ENCODE measurements around the gene UTF1. TPM values are rescaled to one million over a fixed set of nuclear protein-coding genes. Genes with fewer than 3 reads are reported as not detected.

UTF1 gene
- total and polyA plus RNA-seq, 2 donors (not counting 1 experiment from before 2014, with no cell fraction given) = 0.10 to 0.25 TPM

DNA sequence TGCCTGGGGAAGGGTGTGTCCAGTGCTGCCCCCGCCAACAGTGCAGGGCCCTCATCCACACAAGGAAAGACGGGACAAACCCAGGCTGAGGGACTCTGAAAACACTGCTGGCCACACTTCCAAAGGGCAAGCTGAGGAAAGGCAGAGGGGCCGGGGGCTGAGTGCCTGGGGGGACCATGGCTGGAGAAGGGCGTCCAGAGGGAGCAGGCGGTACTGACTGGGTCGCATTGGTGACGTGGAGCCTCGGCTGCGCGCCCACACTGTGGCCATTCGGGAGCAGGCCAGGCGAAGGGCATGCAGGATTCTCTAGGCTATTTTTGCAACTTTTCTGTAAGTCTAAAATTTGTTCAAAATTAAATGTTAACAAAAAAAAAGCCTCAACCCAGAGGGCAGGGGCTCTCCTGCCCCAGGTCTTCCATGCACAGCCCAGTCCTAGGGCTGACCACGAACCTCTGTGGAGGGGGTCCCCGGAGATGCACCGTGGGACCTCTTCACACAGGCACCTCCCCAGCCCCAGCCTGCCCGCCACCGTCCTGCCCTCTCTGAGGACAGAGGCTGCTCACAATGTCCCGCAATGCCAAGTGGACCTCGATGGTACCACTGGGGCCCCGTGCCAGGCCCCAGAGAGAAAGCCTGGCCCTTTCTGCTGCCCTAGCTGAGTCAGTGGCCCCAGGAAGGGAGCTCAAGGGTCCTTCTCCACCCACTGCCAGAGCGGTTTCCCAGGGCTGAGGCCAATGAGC lies 36.2 kb downstream of the UTF1 start:
- Histone ChIP-seq H3K4me3 (ENCODE audit: control extremely low read depth in 1 of 5, extremely low read depth in 1 of 5, insufficient read depth in 1 of 5, low read depth in 2 of 5, low read length in 4 of 5) (no peak overlapping the region), H3K4me2 (replicated peaks; ENCODE audit: low read depth, low read length, poor library complexity, severe bottlenecking) (no peak overlapping the region), H3K27ac (ENCODE audit: low read length in 2 of 2) (no peak overlapping the region), H3K79me2 (ENCODE audit: control insufficient read depth, insufficient read depth, low read length) (no peaks in the 10 kb centered on the region), H3K27me3 (replicated peaks in 1 of 4; ENCODE audit: control extremely low read depth in 1 of 4, control insufficient read depth in 3 of 4, insufficient read depth in 4 of 4, low read length in 3 of 4) (no peaks in the 10 kb centered on the region), H4K20me1 (ENCODE audit: control insufficient read depth, insufficient read depth, low read length, poor library complexity, severe bottlenecking) (peaks cover 22% of the 10 kb centered on the region), H3K9ac (ENCODE audit: low read length) (no peak overlapping the region), H3K4me1 (ENCODE audit: control insufficient read depth in 2 of 2, insufficient read depth in 2 of 2, low read length in 2 of 2) (peaks cover 21 to 34% of the 10 kb centered on the region in 2 donors), H2AFZ (ENCODE audit: insufficient read depth, low read depth, low read length, poor library complexity, severe bottlenecking) (no peak overlapping the region), H3K9me3 (ENCODE audit: control extremely low read depth in 1 of 3, control insufficient read depth in 2 of 3, insufficient read depth in 1 of 3, low read length in 2 of 3) (no peaks in the 10 kb centered on the region), H3K36me3 (replicated peaks in 1 of 2; ENCODE audit: control extremely low read depth in 1 of 2, control insufficient read depth in 1 of 2, extremely low read depth in 1 of 2, insufficient read depth in 2 of 2, low read length in 1 of 2) (peaks cover 0 to 51% of the 10 kb centered on the region in 2 experiments)
- ChIA-PET CTCF (interaction anchor here (0.7 to 1.2 kb wide), 3 partner anchors 9 to 41 kb away, joined by 4 read pairs; partner anchors contain the start of gene ADAM8), POLR2A (interaction anchor here (0.6 kb wide), 1 partner anchor 9 kb away, joined by 3 read pairs; no protein-coding TSS in a partner anchor)
- H3K9me3 Mint-ChIP-seq (ENCODE audit: insufficient read depth) = no peaks in the 10 kb centered on the region
- H3K27ac Mint-ChIP-seq = no peak overlapping the region
- TF ChIP-seq EZH2 (IDR thresholded peaks at IDR 0.05; ENCODE audit: borderline replicate concordance, insufficient read depth, low read depth, low read length, poor library complexity, severe bottlenecking) = no peak
- TF ChIP-seq, protein P1, sequence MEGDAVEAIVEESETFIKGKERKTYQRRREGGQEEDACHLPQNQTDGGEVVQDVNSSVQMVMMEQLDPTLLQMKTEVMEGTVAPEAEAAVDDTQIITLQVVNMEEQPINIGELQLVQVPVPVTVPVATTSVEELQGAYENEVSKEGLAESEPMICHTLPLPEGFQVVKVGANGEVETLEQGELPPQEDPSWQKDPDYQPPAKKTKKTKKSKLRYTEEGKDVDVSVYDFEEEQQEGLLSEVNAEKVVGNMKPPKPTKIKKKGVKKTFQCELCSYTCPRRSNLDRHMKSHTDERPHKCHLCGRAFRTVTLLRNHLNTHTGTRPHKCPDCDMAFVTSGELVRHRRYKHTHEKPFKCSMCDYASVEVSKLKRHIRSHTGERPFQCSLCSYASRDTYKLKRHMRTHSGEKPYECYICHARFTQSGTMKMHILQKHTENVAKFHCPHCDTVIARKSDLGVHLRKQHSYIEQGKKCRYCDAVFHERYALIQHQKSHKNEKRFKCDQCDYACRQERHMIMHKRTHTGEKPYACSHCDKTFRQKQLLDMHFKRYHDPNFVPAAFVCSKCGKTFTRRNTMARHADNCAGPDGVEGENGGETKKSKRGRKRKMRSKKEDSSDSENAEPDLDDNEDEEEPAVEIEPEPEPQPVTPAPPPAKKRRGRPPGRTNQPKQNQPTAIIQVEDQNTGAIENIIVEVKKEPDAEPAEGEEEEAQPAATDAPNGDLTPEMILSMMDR (IDR thresholded peaks at IDR 0.05) = no peak
- ATAC-seq (ENCODE audit: low read depth) (no peak), DNase-seq (no peak)
- no peaks in the 10 kb centered on the region for H3K27me3 Mint-ChIP-seq
- peaks cover 37% of the 10 kb centered on the region for H3K4me1 Mint-ChIP-seq
- no peak overlapping the region for H3K4me3 Mint-ChIP-seq
- intact Hi-C loops (cut with micrococcal nuclease) = no loop called here
- 95% methylated on average over 20 of the region's 21 CpGs for WGBS (ENCODE audit: insufficient coverage)

DNA sequence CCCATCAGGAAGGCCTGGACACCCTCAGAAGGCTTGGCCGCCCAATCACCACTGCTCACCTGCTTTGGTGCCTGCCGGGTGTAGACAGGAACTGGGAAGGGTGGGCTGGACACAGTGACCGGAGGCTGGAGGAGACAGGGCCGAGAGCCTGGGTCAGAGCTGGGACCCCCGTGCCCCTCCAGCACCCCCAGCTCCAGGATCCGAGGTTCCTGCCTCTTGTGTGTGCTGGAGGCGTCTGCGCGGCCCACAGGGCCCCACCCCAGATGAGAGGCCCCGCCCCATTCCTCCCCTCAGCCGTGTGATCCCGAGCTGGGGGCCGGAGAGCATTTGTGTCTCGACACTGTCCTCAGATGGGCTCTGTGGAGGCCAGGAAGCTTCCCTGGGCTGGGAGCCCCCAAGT lies 37.3 kb downstream of the UTF1 start:
- DNase-seq (no peak), ATAC-seq (ENCODE audit: low read depth) (no peak)
- no peak overlapping the region for H2AFZ ChIP-seq (ENCODE audit: insufficient read depth, low read depth, low read length, poor library complexity, severe bottlenecking)
- POLR2A ChIA-PET = interaction anchor here (0.6 kb wide), 1 partner anchor 8 kb away, joined by 3 read pairs; no protein-coding TSS in a partner anchor
- no peaks in the 10 kb centered on the region for H3K9me3 Mint-ChIP-seq (ENCODE audit: insufficient read depth)
- peaks cover 19 to 29% of the 10 kb centered on the region in 2 donors for H3K4me1 ChIP-seq (ENCODE audit: control insufficient read depth in 2 of 2, insufficient read depth in 2 of 2, low read length in 2 of 2)
- peaks cover 22% of the 10 kb centered on the region for H4K20me1 ChIP-seq (ENCODE audit: control insufficient read depth, insufficient read depth, low read length, poor library complexity, severe bottlenecking)
- 99% methylated on average over 11 of the region's 14 CpGs for WGBS (ENCODE audit: insufficient coverage)
- H3K4me2 ChIP-seq (replicated peaks; ENCODE audit: low read depth, low read length, poor library complexity, severe bottlenecking) = no peak overlapping the region
- peaks cover 32% of the 10 kb centered on the region for H3K4me1 Mint-ChIP-seq
- H3K27ac Mint-ChIP-seq = peak overlapping the region; percentile 20
- CTCF ChIA-PET = interaction anchor here (0.7 kb wide), 1 partner anchor 9 kb away, joined by 4 read pairs; the partner anchor contains the start of gene ADAM8
- no peak overlapping the region for H3K27ac ChIP-seq (ENCODE audit: low read length in 2 of 2)
- H3K9me3 ChIP-seq (ENCODE audit: control extremely low read depth in 1 of 3, control insufficient read depth in 2 of 3, insufficient read depth in 1 of 3, low read length in 2 of 3) = no peaks in the 10 kb centered on the region
- no peak for TF ChIP-seq EZH2 (IDR thresholded peaks at IDR 0.05; ENCODE audit: borderline replicate concordance, insufficient read depth, low read depth, low read length, poor library complexity, severe bottlenecking)
- peaks cover 0 to 59% of the 10 kb centered on the region in 2 experiments for H3K36me3 ChIP-seq (replicated peaks in 1 of 2; ENCODE audit: control extremely low read depth in 1 of 2, control insufficient read depth in 1 of 2, extremely low read depth in 1 of 2, insufficient read depth in 2 of 2, low read length in 1 of 2)
- H3K27me3 Mint-ChIP-seq = no peaks in the 10 kb centered on the region
- H3K9ac ChIP-seq (ENCODE audit: low read length) = no peak overlapping the region
- H3K4me3 ChIP-seq (ENCODE audit: control extremely low read depth in 1 of 5, extremely low read depth in 1 of 5, insufficient read depth in 1 of 5, low read depth in 2 of 5, low read length in 4 of 5) = no peak overlapping the region
- intact Hi-C loops (cut with micrococcal nuclease) = no loop called here
- H3K79me2 ChIP-seq (ENCODE audit: control insufficient read depth, insufficient read depth, low read length) = no peaks in the 10 kb centered on the region
- H3K27me3 ChIP-seq (replicated peaks in 1 of 4; ENCODE audit: control extremely low read depth in 1 of 4, control insufficient read depth in 3 of 4, insufficient read depth in 4 of 4, low read length in 3 of 4) = no peaks in the 10 kb centered on the region
- H3K4me3 Mint-ChIP-seq = no peak overlapping the region
